Cardiac muscle cell (in vitro differentiated cells and primary cell): ENCODE results near the gene WDR17. TPM values are rescaled to one million over a fixed set of nuclear protein-coding genes. Genes with fewer than 3 reads are reported as not detected.

Experiments
- DNase-seq, 2 donors: peaks; one replicate each; pipeline versions ENCODE4 v3.0.0 to v3.0.0-alpha.2; 2010 to 2017; ENCODE audit warnings: low read depth in 1 of 2, low spot score in 1 of 2
- H3K27ac ChIP-seq: fragments of 200-600 bp; sonication (generic); 2 replicates; pipeline ENCODE4 v1.5.1; 2016
- H3K27me3 ChIP-seq: fragments of 200-600 bp; sonication (generic); 2 replicates; pipeline ENCODE4 v1.6.0; 2016; ENCODE audit warnings: control low read depth
- H3K36me3 ChIP-seq: fragments of 200-600 bp; sonication (generic); 2 replicates; pipeline ENCODE4 v1.5.1; 2016; ENCODE audit warnings: control low read depth
- H3K4me1 ChIP-seq: fragments of 200-600 bp; sonication (generic); 2 replicates; pipeline ENCODE4 v1.8.1; 2017; ENCODE audit warnings: low read depth, mild to moderate bottlenecking, mixed run types
- H3K4me3 ChIP-seq: fragments of 200-600 bp; sonication (generic); 2 replicates; pipeline ENCODE4 v1.5.1; 2016; ENCODE audit warnings: mild to moderate bottlenecking
- H3K9me3 ChIP-seq: fragments of 200-600 bp; sonication (generic); 2 replicates; pipeline ENCODE4 v1.5.1; 2017; ENCODE audit warnings: low read depth, mild to moderate bottlenecking, control low read depth
- CTCF ChIP-seq: IDR thresholded peaks from 2 replicates; pipeline ENCODE4 v1.5.1; 2012; ENCODE audit warnings: low read depth, mild to moderate bottlenecking, low read length
- polyA plus RNA-seq: library from polyadenylated mRNA; unstranded; fragments of >200 nt; fragmentation: Nextera tagmentation; extraction: Ambion mirVana; gene quantifications from 2 replicates; pipeline ENCODE4 v1.2.1, GENCODE V29; 2016
- total RNA-seq: library from RNA; depleted of rRNA; stranded (reverse); fragments of >200 nt; gene quantifications from 2 replicates; pipeline ENCODE4 v1.2.3, GENCODE V29; 2016

Gene WDR17
- total and polyA plus RNA-seq, 2 experiments from 2014 or later: 0.39 to 0.77 TPM

- H3K36me3 ChIP-seq: no peaks in the 10 kb centered on the region
- no peak overlapping the region for H3K27ac ChIP-seq
- no peaks in the 10 kb centered on the region for H3K27me3 ChIP-seq
- no peaks in the 10 kb centered on the region for H3K4me1 ChIP-seq
- DNase-seq: no peak
- no peak for TF ChIP-seq CTCF
- H3K9me3 ChIP-seq: no peaks in the 10 kb centered on the region
- H3K4me3 ChIP-seq: no peak overlapping the region
Measured at GRCh38 chr4:176090115-176090514, 24.5 kb downstream of the WDR17 start.

GRCh38 chr4:176099314-176099713 lies 33.7 kb downstream of the WDR17 start:
- no peak overlapping the region for H3K27ac ChIP-seq
- no peak overlapping the region for H3K4me3 ChIP-seq
- DNase-seq: no peak
- H3K9me3 ChIP-seq: no peaks in the 10 kb centered on the region
- no peaks in the 10 kb centered on the region for H3K36me3 ChIP-seq
- TF ChIP-seq CTCF: no peak
- no peaks in the 10 kb centered on the region for H3K27me3 ChIP-seq
- H3K4me1 ChIP-seq: no peaks in the 10 kb centered on the region

GRCh38 chr4:176102414-176103063 lies 36.9 kb downstream of the WDR17 start:
- H3K27ac ChIP-seq: no peak overlapping the region
- no peak for DNase-seq
- H3K36me3 ChIP-seq: no peaks in the 10 kb centered on the region
- no peak overlapping the region for H3K4me3 ChIP-seq
- H3K9me3 ChIP-seq: no peaks in the 10 kb centered on the region
- TF ChIP-seq CTCF: no peak
- H3K4me1 ChIP-seq: no peaks in the 10 kb centered on the region
- no peaks in the 10 kb centered on the region for H3K27me3 ChIP-seq

DNA sequence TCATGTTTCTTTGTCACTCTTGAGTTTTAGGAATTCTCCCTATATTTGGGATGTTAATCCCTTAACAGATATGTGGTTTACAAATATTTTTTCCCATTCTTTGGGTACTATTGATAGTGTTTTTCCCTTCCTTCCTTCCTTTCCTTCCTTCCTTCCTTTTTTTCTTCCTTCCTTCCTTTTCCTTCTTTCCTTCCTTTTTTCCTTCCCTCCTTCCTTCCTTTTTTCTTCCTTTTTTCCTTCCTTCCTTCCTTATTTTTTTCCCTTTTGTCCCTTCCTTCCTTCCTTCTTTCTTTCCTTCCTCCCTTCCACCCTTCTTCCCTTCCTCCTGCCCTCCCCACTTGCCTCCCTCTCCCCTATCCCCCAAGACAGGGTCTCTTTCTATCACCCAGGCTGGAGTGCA lies 42.1 kb downstream of the WDR17 start:
- Histone ChIP-seq H3K27ac (no peak overlapping the region), H3K27me3 (no peaks in the 10 kb centered on the region), H3K4me3 (no peak overlapping the region), H3K9me3 (no peaks in the 10 kb centered on the region), H3K4me1 (no peaks in the 10 kb centered on the region), H3K36me3 (no peaks in the 10 kb centered on the region)
- TF ChIP-seq CTCF: no peak
- DNase-seq: no peak

DNA sequence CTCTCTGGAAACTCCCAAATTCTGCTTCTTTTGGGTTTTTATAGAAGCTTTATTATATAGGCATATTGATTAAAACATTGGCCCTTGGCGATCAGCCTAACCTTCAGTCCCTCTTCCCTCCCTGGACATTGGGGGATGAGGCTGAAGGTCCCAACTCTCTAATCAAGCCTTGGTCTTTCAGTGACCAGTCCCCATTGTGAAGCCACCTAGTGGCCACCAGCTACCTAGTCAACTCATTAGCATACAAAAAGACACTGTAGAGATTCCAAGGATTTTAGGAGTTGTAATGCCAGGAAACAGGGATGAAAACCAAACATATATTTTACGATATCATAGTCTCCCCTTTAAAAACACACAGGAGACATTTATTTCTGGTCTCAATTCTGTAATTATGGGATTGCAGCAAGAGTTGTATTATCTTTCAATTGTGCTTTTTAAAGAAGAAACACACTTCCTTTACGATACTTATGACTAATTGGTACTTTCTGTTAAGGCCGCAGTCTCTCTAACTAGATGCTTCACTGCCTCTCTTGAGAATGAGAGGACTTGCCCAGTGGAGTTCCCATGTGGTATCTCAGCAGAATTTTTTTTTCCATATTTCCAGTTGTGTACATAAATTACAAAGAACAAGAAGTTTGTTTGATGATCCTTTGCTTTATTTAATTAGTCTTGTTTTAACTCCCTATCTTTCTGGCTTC lies 58.2 kb downstream of the WDR17 start:
- Histone ChIP-seq H3K27ac (no peak overlapping the region), H3K36me3 (no peaks in the 10 kb centered on the region), H3K4me1 (no peaks in the 10 kb centered on the region), H3K27me3 (no peaks in the 10 kb centered on the region), H3K9me3 (no peaks in the 10 kb centered on the region), H3K4me3 (no peak overlapping the region)
- peak; percentile 57 for TF ChIP-seq CTCF
- peak; percentile 20 to 25 for DNase-seq
